Measurements from ENCODE around the gene TMEM179.

DNA sequence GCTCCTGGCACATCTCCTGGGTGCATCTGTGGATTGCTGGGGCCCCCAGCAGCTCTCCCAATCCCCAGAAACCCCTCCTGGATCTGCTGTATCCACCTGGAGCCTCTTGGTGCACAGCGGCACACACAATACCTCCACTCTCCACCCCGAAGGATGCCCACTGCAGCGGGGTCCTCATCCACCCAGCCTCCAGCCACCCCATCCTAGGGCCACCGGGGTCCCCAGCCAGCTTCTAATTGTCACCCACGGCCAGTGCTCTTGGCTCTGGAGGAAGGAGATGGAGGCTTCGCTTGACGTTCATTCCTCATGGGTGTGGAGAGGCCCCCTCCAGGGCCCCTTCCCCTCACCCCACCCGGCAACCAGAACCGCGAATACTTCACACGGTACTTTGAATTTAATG lies 31.6 kb upstream of the TMEM179 start:
- TF ChIP-seq, protein P1, sequence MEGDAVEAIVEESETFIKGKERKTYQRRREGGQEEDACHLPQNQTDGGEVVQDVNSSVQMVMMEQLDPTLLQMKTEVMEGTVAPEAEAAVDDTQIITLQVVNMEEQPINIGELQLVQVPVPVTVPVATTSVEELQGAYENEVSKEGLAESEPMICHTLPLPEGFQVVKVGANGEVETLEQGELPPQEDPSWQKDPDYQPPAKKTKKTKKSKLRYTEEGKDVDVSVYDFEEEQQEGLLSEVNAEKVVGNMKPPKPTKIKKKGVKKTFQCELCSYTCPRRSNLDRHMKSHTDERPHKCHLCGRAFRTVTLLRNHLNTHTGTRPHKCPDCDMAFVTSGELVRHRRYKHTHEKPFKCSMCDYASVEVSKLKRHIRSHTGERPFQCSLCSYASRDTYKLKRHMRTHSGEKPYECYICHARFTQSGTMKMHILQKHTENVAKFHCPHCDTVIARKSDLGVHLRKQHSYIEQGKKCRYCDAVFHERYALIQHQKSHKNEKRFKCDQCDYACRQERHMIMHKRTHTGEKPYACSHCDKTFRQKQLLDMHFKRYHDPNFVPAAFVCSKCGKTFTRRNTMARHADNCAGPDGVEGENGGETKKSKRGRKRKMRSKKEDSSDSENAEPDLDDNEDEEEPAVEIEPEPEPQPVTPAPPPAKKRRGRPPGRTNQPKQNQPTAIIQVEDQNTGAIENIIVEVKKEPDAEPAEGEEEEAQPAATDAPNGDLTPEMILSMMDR (IDR thresholded peaks at IDR 0.05; ENCODE audit: insufficient read depth, low read length, poor library complexity, severe bottlenecking): no peak
- no peak for TF ChIP-seq EZH2phosphoT487 (conservative IDR thresholded peaks at IDR 0.05; ENCODE audit: low read length)

Measured in SU-DHL-6 (cell line).